ENCODE results near the gene PCDHA1.
"Not testable (repeated sequence)": the region's sequence is repeated elsewhere in the genome, so short reads cannot be mapped to it uniquely, and the experiment has no call there.

The PCDHA1 gene

GRCh38 chr5:140808889-140809291, 22.9 kb downstream of the PCDHA1 start:
- DNase-seq: no peak

DNA sequence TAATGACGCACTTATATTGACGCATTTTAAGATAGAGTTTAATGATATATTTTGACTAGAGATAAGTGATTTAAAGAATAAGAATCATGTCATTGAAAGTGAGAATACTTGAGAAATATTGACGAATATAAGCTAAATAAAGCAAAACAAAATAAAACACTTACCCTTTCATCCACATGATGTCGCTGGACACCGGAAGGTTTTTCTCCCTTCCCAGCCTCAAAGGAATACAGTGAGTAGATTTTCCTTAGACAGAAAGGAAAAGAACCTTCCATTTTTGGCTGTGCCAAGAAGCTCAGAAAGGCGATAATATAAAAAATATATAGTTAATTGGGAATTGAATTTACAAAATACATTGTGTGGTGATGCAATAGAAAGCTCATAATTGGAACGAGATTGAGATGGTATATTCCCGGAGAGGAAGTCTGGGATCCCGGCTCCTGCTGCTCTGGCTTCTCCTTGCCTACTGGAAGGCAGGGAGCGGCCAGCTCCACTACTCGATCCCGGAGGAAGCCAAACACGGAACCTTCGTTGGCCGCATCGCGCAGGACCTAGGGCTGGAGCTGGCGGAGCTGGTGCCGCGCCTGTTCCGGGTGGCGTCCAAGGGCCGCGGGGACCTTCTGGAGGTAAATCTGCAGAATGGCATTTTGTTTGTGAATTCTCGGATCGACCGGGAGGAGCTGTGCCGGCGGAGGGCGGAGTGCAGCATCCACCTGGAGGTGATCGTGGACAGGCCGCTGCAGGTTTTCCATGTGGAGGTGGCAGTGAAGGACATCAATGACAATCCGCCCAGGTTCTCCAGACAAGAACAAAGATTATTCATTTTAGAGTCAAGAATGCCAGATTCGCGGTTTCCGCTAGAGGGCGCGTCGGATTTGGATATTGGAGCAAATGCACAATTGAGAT, 35.7 kb downstream of the PCDHA1 start, which contains the start of gene PCDHA5:
Gene PCDHA5, plus strand, starts transcription at position 239 of the 906 bp plus-strand sequence.
- DNase-seq: no peak

DNA sequence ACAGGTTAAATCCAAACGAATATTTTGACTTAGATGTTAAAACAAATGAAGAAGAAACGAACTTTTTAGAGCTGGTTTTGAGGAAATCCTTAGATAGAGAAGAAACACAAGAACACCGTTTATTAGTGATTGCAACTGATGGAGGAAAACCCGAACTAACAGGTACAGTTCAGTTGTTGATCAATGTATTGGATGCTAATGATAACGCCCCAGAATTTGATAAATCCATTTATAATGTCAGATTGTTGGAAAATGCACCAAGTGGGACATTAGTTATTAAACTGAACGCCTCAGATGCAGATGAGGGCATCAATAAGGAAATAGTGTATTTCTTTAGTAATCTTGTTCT, 36.3 kb downstream of the PCDHA1 start:
- no peak for DNase-seq

GRCh38 chr5:140822969-140823368, 37.0 kb downstream of the PCDHA1 start:
- not testable (repeated sequence) for DNase-seq

GRCh38 chr5:140823475-140823874, 37.5 kb downstream of the PCDHA1 start:
- DNase-seq: no peak

- no peak for DNase-seq
Measured at GRCh38 chr5:140827704-140828361, 41.9 kb downstream of the PCDHA1 start, which contains the start of gene PCDHA6. Gene PCDHA6 (plus strand): TSS chr5:140827960. CDS start chr5:140828092, 132 bp downstream.

DNA sequence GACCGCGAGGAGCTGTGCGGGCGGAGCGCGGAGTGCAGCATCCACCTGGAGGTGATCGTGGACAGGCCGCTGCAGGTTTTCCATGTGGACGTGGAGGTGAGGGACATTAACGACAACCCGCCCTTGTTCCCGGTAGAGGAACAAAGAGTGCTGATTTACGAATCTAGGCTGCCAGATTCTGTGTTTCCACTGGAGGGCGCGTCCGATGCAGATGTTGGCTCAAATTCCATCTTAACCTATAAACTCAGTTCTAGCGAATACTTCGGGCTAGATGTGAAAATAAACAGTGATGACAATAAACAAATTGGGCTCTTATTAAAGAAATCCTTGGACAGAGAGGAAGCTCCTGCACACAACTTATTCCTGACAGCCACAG, 42.4 kb downstream of the PCDHA1 start:
- no peak for DNase-seq

GRCh38 chr5:140829511-140830501, 43.9 kb downstream of the PCDHA1 start:
- DNase-seq: not testable (repeated sequence)

DNA sequence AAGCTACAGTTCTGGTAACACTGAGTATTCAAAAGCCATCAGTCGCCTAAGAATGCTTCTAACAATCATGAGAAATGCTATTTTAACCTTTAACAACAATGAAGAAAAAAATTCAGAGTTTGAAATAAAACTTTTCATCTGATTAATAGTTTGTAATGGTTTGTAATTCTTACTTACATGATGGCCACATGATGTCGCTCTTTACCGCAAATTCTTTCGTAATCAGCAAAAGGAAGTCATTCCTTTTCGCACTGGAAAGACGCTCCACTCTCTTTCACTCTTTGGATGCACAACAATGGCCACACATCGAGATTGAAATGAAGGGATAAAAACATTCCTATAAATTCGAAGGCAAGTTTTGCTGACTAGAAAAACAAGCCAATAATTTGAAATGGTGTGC, 48.1 kb downstream of the PCDHA1 start, which contains the start of gene PCDHA7:
Gene PCDHA7, plus strand, starts transcription at position 277 of the 400 bp plus-strand sequence. Its CDS starts 115 bp downstream, at position 392.
- DNase-seq: no peak

GRCh38 chr5:140834439-140835008, 48.6 kb downstream of the PCDHA1 start:
- DNase-seq: not testable (repeated sequence)

DNA sequence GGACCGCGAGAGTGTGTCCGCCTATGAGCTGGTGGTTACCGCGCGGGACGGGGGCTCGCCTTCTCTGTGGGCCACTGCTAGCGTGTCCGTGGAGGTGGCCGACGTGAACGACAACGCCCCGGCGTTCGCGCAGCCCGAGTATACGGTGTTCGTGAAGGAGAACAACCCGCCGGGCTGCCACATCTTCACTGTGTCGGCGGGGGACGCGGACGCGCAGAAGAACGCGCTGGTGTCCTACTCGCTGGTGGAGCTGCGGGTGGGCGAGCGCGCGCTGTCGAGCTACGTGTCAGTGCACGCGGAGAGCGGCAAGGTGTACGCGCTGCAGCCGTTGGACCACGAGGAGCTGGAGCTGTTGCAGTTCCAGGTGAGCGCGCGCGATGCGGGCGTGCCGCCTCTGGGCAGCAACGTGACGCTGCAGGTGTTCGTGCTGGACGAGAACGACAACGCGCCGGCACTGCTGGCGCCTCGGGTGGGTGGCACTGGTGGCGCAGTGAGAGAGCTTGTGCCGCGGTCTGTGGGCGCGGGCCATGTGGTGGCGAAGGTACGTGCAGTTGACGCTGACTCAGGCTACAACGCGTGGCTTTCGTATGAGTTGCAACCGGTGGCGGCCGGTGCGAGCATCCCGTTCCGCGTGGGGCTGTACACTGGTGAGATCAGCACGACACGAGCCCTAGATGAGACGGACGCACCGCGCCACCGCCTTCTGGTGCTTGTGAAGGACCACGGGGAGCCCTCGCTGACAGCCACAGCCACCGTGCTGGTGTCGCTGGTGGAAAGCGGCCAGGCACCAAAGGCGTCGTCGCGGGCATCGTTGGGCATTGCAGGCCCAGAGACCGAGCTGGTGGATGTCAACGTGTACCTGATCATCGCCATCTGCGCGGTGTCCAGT, 49.9 kb downstream of the PCDHA1 start:
- DNase-seq: no peak

DNA sequence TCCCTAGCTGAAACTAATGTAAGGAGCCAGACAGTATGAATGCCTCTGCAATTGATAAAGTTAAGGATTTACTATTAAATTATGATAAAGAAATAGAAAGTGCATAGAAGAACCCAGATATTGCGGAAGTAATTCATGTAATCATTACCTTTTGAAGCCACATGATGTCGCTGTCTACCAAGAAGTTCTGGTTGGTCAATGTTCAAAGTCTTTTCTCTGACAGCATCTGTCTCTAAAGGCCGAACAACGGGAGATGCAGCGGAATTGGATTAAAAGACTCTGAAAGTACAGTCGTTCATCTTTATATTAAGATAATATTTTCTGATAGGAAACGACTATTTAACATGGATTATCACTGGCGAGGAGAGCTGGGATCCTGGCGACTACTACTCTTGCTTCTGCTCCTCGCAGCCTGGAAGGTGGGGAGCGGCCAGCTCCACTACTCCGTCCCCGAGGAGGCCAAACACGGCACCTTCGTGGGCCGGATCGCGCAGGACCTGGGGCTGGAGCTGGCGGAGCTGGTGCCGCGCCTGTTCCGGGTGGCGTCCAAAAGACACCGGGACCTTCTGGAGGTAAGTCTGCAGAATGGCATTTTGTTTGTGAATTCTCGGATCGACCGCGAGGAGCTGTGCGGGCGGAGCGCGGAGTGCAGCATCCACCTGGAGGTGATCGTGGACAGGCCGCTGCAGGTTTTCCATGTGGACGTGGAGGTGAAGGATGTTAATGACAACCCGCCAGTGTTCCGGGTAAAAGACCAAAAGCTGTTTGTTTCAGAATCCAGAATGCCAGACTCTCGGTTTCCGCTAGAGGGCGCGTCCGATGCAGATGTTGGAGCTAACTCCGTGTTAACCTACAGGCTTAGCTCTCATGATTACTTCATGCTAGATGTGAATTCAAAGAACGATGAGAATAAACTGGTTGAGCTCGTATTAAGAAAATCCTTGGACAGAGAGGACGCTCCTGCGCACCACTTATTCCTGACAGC, 55.3 kb downstream of the PCDHA1 start, which contains the start of gene PCDHA8:
Gene PCDHA8, plus strand, starts transcription at position 210 of the 985 bp plus-strand sequence. Its CDS starts 135 bp downstream, at position 345.
- DNase-seq: no peak

- no peak for DNase-seq
Measured at GRCh38 chr5:140842798-140843733, 57.1 kb downstream of the PCDHA1 start.

DNA sequence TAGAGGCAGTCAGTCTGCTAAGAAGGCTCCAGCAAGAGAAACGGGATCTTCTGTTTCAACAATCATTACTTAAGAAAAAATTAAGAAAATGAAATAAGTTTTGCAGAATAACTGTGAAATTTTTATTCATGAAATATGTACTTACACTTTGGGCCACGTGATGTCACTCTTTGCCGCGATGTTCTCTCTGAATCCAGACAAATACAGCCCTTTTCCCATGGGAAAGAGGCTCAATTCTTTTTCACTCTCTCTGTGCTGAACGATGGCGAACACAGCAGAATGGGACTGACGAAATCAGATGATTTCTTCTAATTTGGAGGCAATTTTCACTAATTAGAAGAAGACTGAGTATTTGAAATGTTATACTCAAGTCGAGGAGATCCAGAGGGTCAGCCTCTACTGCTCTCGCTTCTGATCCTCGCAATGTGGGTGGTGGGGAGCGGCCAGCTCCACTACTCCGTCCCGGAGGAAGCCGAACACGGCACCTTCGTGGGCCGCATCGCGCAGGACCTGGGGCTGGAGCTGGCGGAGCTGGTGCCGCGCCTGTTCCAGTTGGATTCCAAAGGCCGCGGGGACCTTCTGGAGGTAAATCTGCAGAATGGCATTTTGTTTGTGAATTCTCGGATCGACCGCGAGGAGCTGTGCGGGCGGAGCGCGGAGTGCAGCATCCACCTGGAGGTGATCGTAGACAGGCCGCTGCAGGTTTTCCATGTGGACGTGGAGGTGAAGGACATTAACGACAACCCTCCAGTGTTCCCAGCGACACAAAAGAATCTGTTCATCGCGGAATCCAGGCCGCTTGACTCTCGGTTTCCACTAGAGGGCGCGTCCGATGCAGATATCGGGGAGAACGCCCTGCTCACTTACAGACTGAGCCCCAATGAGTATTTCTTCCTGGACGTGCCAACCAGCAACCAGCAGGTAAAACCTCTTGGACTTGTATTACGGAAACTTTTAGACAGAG, 62.5 kb downstream of the PCDHA1 start, which contains the start of gene PCDHA9:
Gene PCDHA9, plus strand, starts transcription at position 244 of the 964 bp plus-strand sequence. Its CDS starts 114 bp downstream, at position 358.
- not testable (repeated sequence) for DNase-seq

DNA sequence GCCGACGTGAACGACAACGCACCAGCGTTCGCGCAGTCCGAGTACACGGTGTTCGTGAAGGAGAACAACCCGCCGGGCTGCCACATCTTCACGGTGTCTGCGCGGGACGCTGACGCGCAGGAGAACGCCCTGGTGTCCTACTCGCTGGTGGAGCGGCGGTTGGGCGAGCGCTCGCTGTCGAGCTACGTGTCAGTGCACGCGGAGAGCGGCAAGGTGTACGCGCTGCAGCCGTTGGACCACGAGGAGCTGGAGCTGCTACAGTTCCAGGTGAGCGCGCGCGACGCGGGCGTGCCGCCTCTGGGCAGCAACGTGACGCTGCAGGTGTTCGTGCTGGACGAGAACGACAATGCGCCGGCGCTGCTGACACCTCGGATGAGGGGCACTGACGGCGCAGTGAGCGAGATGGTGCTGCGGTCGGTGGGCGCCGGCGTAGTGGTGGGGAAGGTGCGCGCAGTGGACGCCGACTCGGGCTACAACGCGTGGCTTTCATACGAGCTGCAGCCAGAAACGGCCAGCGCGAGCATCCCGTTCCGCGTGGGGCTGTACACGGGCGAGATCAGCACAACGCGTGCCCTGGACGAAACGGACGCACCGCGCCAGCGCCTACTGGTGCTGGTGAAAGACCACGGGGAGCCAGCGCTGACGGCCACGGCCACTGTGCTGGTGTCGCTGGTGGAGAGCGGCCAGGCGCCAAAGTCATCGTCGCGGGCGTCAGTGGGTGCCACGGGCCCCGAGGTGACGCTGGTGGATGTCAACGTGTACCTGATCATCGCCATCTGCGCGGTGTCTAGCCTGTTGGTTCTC, 64.1 kb downstream of the PCDHA1 start:
- not testable (repeated sequence) for DNase-seq
